Mesendoderm (in vitro differentiated cells): Measurements from ENCODE around the gene XXYLT1.

Source experiments
- DNase-seq: peaks from one replicate; pipeline ENCODE4 v3.0.0; 2013
- H2AK5ac ChIP-seq: 2 replicates; pipeline ENCODE4 v1.6.1; 2013; ENCODE audit warnings: low read length, inconsistent platforms
- H2BK120ac ChIP-seq: 2 replicates; pipeline ENCODE4 v1.6.1; 2013; ENCODE audit warnings: low read depth, mild to moderate bottlenecking, low read length, moderate library complexity, mixed read lengths
- H2BK15ac ChIP-seq: replicated peaks from 2 replicates; pipeline ENCODE4 v1.6.1; 2013; ENCODE audit warnings: low read depth, mild to moderate bottlenecking, moderate library complexity
- H2BK5ac ChIP-seq: 2 replicates; pipeline ENCODE4 v1.6.1; 2013; ENCODE audit warnings: low read length, inconsistent platforms
- H3K18ac ChIP-seq: 2 replicates; pipeline ENCODE4 v1.6.1; 2013; ENCODE audit warnings: mild to moderate bottlenecking, low read length, mixed read lengths
- H3K23ac ChIP-seq: one replicate; pipeline ENCODE4 v1.6.1; 2013; ENCODE audit warnings: low read length
- H3K27ac ChIP-seq: 2 replicates; pipeline ENCODE4 v1.5.1; 2013; ENCODE audit warnings: low read depth, mild to moderate bottlenecking, inconsistent platforms, low read length, moderate library complexity
- H3K27me3 ChIP-seq: 2 replicates; pipeline ENCODE4 v1.6.1; 2013; ENCODE audit warnings: low read length, control low read depth, mild to moderate bottlenecking, inconsistent platforms; ENCODE audit not compliant: insufficient read depth, poor library complexity
- H3K36me3 ChIP-seq: 2 replicates; pipeline ENCODE4 v1.6.1; 2013; ENCODE audit warnings: low read length, inconsistent platforms; ENCODE audit not compliant: control insufficient read depth, insufficient read depth
- H3K4ac ChIP-seq: one replicate; pipeline ENCODE4 v1.6.1; 2013; ENCODE audit warnings: low read depth, mild to moderate bottlenecking, low read length, moderate library complexity
- H3K4me1 ChIP-seq: 2 replicates; pipeline ENCODE4 v1.6.1; 2013; ENCODE audit warnings: low read depth, low read length, inconsistent platforms; ENCODE audit not compliant: control insufficient read depth
- H3K4me2 ChIP-seq: 2 replicates; pipeline ENCODE4 v1.6.1; 2013; ENCODE audit warnings: low read length
- H3K4me3 ChIP-seq: 2 replicates; pipeline ENCODE4 v1.5.1; 2013; ENCODE audit warnings: mild to moderate bottlenecking, low read length
- H3K56ac ChIP-seq: one replicate; pipeline ENCODE4 v1.6.1; 2013; ENCODE audit warnings: low read length
- H3K79me1 ChIP-seq: 2 replicates; pipeline ENCODE4 v1.6.1; 2013; ENCODE audit warnings: low read length, inconsistent platforms
- H3K79me2 ChIP-seq: 2 replicates; pipeline ENCODE4 v1.6.1; 2013; ENCODE audit warnings: mild to moderate bottlenecking, low read length; ENCODE audit not compliant: control insufficient read depth, insufficient read depth
- H3K9ac ChIP-seq: 2 replicates; pipeline ENCODE4 v1.6.1; 2013; ENCODE audit warnings: low read length, inconsistent platforms
- H4K5ac ChIP-seq: one replicate; pipeline ENCODE4 v1.6.1; 2013; ENCODE audit warnings: low read length
- H4K8ac ChIP-seq: one replicate; pipeline ENCODE4 v1.6.1; 2013; ENCODE audit warnings: low read depth, mild to moderate bottlenecking, control low read depth, low read length, moderate library complexity
- WGBS: extraction: QIAGEN DNeasy Blood & Tissue Kit; methylation state at CpG from one replicate; pipeline ENCODE4 v1.1.7; 2013; ENCODE audit warnings: low lambda C conversion rate, missing lambda C conversion rate; ENCODE audit not compliant: insufficient coverage; ENCODE audit errors: extremely low coverage; 5-methylcytosine and 5-hydroxymethylcytosine counted together

Gene XXYLT1

DNA sequence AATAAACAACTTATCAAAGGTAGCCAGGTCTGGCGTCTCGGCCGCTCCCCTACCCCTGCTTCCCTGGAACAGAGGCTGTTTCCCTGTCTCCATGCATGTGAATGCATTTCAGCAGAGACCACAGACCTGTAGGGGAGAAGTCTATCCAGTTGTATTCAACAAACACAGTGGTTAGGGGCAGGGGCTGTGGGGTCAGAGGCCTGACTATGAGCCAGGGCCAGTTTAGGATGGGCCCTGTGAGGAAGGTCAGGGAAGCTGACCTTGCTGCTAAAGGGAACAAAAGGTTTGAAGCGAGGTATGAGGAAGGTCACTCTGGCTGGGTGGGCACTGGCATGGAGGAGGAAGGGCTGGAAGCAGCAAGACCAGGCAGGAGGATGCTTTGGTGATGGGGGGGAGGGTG is 184.6 kb downstream of the XXYLT1 start:
- no peak overlapping the region for H2BK5ac ChIP-seq
- no CpG with 5 or more reads among the region's 4 CpGs for WGBS
- H4K8ac ChIP-seq = no peak overlapping the region
- peaks cover 3% of the 10 kb centered on the region for H3K4me1 ChIP-seq
- H3K79me2 ChIP-seq = no peaks in the 10 kb centered on the region
- no peak overlapping the region for H3K4me2 ChIP-seq
- H2AK5ac ChIP-seq = no peak overlapping the region
- H3K4me3 ChIP-seq = no peak overlapping the region
- no peak overlapping the region for H3K27ac ChIP-seq
- H3K36me3 ChIP-seq = no peaks in the 10 kb centered on the region
- H3K9ac ChIP-seq = no peak overlapping the region
- no peaks in the 10 kb centered on the region for H3K79me1 ChIP-seq
- no peak for DNase-seq
- no peak overlapping the region for H3K56ac ChIP-seq
- no peak overlapping the region for H3K23ac ChIP-seq
- H2BK120ac ChIP-seq = no peak overlapping the region
- H3K27me3 ChIP-seq = no peaks in the 10 kb centered on the region
- H4K5ac ChIP-seq = no peak overlapping the region
- H2BK15ac ChIP-seq = no peak overlapping the region
- H3K18ac ChIP-seq = no peak overlapping the region
- no peak overlapping the region for H3K4ac ChIP-seq

DNA sequence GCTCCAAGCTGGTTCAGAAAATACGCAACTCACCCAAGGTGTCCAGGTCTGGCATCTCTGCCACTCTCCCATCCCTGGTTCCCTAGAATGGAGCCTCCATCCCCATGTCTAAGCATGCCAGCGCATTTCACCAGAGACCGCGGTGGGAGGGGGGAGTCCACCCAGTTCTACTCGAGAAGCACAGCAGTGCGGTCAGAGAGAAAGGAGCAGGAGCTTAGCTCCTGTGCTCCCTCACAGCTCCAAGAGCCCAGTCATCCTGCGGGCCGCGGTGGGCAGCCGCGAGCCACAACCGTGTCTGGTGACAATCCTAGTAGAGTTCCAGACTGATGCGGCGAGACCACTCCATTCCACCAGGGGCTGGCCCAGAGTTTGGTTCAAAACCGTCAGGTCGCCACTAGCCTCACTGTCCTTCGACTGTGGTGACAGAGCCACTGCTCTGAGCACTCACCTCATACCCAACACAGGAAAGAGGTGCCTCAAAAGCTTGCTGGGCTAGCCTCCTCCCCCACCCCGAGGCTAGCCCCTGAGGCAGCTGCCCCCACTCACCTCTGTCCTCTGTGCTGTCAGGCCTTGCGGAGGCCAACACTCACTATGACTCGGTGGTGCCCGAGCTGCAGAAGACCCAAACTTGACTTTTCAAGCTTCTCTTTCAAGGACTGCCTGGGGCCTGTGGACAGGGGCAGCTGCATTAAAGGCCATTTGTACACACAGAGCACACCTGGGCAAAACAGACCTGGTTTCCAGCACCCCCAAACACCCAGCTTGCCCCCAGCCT is 185.4 kb downstream of the XXYLT1 start:
- H2BK15ac ChIP-seq = no peak overlapping the region
- H3K27me3 ChIP-seq = no peaks in the 10 kb centered on the region
- H3K18ac ChIP-seq = no peak overlapping the region
- H3K79me2 ChIP-seq = no peaks in the 10 kb centered on the region
- no peak overlapping the region for H2BK5ac ChIP-seq
- no peak overlapping the region for H3K23ac ChIP-seq
- H3K79me1 ChIP-seq = no peaks in the 10 kb centered on the region
- WGBS = no CpG with 5 or more reads among the region's 21 CpGs
- no peak overlapping the region for H2BK120ac ChIP-seq
- no peak overlapping the region for H3K9ac ChIP-seq
- no peak overlapping the region for H3K4me3 ChIP-seq
- H2AK5ac ChIP-seq = no peak overlapping the region
- DNase-seq = no peak
- no peak overlapping the region for H4K5ac ChIP-seq
- H3K4me1 ChIP-seq = peaks cover 3% of the 10 kb centered on the region
- H3K4me2 ChIP-seq = no peak overlapping the region
- H4K8ac ChIP-seq = no peak overlapping the region
- no peak overlapping the region for H3K56ac ChIP-seq
- H3K36me3 ChIP-seq = no peaks in the 10 kb centered on the region
- H3K4ac ChIP-seq = no peak overlapping the region
- no peak overlapping the region for H3K27ac ChIP-seq

DNA sequence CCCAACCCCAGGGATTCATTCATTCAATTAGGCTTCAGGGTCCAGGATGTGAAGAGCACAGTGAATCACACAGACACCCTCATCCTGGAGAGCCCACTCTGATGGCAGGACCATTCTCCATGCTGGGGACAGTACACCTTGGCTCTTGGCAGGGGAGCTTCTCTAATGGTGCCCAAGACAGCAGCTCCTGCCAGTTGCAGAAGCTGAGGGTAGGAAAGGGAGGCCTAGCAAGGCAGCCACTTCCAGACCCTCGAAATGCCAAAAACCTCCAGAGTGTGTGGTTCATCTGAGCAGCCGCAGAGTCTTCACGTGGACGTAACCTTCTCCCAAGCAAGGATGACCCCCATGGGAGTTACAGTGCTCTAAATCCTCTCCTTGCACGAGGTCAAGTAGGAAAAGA is 186.2 kb downstream of the XXYLT1 start:
- Histone ChIP-seq H3K27me3 (no peaks in the 10 kb centered on the region), H3K27ac (no peak overlapping the region), H2BK5ac (no peak overlapping the region), H3K4ac (no peak overlapping the region), H3K36me3 (no peaks in the 10 kb centered on the region), H2BK120ac (no peak overlapping the region), H2AK5ac (no peak overlapping the region), H3K4me2 (no peak overlapping the region), H3K56ac (no peak overlapping the region), H3K9ac (no peak overlapping the region), H3K79me1 (no peaks in the 10 kb centered on the region), H3K79me2 (no peaks in the 10 kb centered on the region), H3K4me3 (no peak overlapping the region), H4K8ac (no peak overlapping the region), H3K4me1 (peaks cover 3% of the 10 kb centered on the region), H3K18ac (no peak overlapping the region), H3K23ac (no peak overlapping the region), H2BK15ac (no peak overlapping the region), H4K5ac (no peak overlapping the region)
- DNase-seq = no peak
- no CpG with 5 or more reads among the region's 5 CpGs for WGBS

DNA sequence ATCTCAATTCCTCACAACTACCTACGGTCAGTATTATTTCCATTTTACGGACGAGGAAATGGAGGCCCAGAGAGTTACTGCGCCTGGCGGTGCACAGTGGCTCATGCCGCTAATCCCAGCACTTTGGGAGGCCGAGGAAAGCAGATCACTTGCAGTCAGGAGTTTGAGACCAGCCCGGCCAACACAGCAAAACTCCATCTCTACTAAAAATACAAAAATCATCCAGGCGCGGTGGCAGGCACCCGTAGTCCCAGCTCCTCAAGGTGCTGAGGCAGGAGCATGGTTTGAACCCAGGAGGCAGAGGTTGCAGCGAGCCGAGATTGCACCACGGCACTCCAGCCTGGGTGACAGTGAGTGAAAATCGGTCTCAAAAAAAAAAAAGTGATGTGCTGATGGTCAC is 187.3 kb downstream of the XXYLT1 start:
- Histone ChIP-seq H3K23ac (no peak overlapping the region), H3K4ac (no peak overlapping the region), H3K79me2 (no peaks in the 10 kb centered on the region), H3K27ac (no peak overlapping the region), H3K4me2 (no peak overlapping the region), H2BK15ac (no peak overlapping the region), H3K79me1 (no peaks in the 10 kb centered on the region), H4K5ac (no peak overlapping the region), H2BK120ac (no peak overlapping the region), H3K27me3 (no peaks in the 10 kb centered on the region), H4K8ac (no peak overlapping the region), H3K56ac (no peak overlapping the region), H3K4me1 (peaks cover 3% of the 10 kb centered on the region), H2AK5ac (no peak overlapping the region), H3K36me3 (no peaks in the 10 kb centered on the region), H2BK5ac (no peak overlapping the region), H3K4me3 (no peak overlapping the region), H3K9ac (no peak overlapping the region), H3K18ac (no peak overlapping the region)
- DNase-seq = no peak
- no CpG with 5 or more reads among the region's 15 CpGs for WGBS

DNA sequence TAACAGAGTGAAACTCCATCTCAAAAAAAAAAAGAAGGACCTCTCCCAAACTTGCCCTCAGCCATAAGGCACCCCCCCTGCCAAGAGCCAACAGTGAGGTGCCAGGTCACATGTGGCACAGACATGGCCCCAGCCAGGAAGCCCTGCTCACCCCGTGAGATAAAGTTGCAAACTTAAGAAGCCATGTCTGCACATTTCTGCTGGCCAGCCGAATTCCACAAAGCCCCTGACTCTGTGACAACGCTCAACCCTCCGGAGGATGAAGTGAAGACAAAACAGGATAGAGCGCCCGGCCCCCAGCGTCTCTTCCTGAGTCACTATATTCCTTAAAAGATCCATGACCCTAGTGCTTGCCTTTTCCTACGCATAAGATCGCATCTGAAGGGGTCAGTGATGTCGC is 188.1 kb downstream of the XXYLT1 start:
- no peak overlapping the region for H2BK120ac ChIP-seq
- no CpG with 5 or more reads among the region's 10 CpGs for WGBS
- no peak for DNase-seq
- no peaks in the 10 kb centered on the region for H3K36me3 ChIP-seq
- no peak overlapping the region for H2BK5ac ChIP-seq
- no peak overlapping the region for H3K27ac ChIP-seq
- H4K8ac ChIP-seq = no peak overlapping the region
- H3K9ac ChIP-seq = no peak overlapping the region
- H3K4me1 ChIP-seq = peaks cover 3% of the 10 kb centered on the region
- no peak overlapping the region for H3K4me3 ChIP-seq
- H3K18ac ChIP-seq = no peak overlapping the region
- H2AK5ac ChIP-seq = no peak overlapping the region
- no peak overlapping the region for H3K4me2 ChIP-seq
- H3K79me2 ChIP-seq = no peaks in the 10 kb centered on the region
- no peak overlapping the region for H4K5ac ChIP-seq
- H3K79me1 ChIP-seq = peaks cover 4% of the 10 kb centered on the region
- no peak overlapping the region for H3K56ac ChIP-seq
- H2BK15ac ChIP-seq = no peak overlapping the region
- no peak overlapping the region for H3K4ac ChIP-seq
- H3K23ac ChIP-seq = no peak overlapping the region
- no peaks in the 10 kb centered on the region for H3K27me3 ChIP-seq
